DMS53 (cell line): Measurements from ENCODE around the gene ANKS1B.
A peak's percentile ranks its signal among the peaks of the same experiment; 100 is the strongest.
"Not testable (repeated sequence)": the region's sequence is repeated elsewhere in the genome, so short reads cannot be mapped to it uniquely, and the experiment has no call there.

Experiments
- DNase-seq: peaks from one replicate; lab custom pipeline; 2025; lab: John Stamatoyannopoulos, UW

Gene ANKS1B

GRCh38 chr12:99374023-99374422 lies 610.7 kb downstream of the ANKS1B start:
- DNase-seq: no peak

- DNase-seq: no peak
These were observed 612.3 kb downstream of the ANKS1B start for GRCh38 chr12:99372257-99372920.

- no peak for DNase-seq
These were observed 614.2 kb downstream of the ANKS1B start for GRCh38 chr12:99370421-99371138.

- peak; percentile 8 for DNase-seq
These were observed 617.6 kb downstream of the ANKS1B start for GRCh38 chr12:99367181-99367580.

- no peak for DNase-seq
These were observed 632.5 kb downstream of the ANKS1B start for GRCh38 chr12:99352269-99352668.

GRCh38 chr12:99343960-99344359 lies 640.8 kb downstream of the ANKS1B start:
- DNase-seq: no peak

GRCh38 chr12:99339663-99340062 lies 645.1 kb downstream of the ANKS1B start:
- DNase-seq: no peak

- no peak for DNase-seq
These were observed 650.3 kb downstream of the ANKS1B start for GRCh38 chr12:99334285-99335056.

GRCh38 chr12:99332936-99333591 lies 651.7 kb downstream of the ANKS1B start:
- DNase-seq: no peak

GRCh38 chr12:99330216-99330615 lies 654.5 kb downstream of the ANKS1B start:
- DNase-seq: no peak

GRCh38 chr12:99321210-99321609 lies 663.5 kb downstream of the ANKS1B start:
- DNase-seq: not testable (repeated sequence)

GRCh38 chr12:99311373-99311772 lies 673.4 kb downstream of the ANKS1B start:
- no peak for DNase-seq

- DNase-seq: no peak
These were observed 674.9 kb downstream of the ANKS1B start for GRCh38 chr12:99309812-99310211.

- DNase-seq: no peak
These were observed 681.9 kb downstream of the ANKS1B start for GRCh38 chr12:99302874-99303273.

GRCh38 chr12:99287136-99287535 lies 697.6 kb downstream of the ANKS1B start:
- DNase-seq: no peak

- DNase-seq: peak; percentile 61
These were observed 700.6 kb downstream of the ANKS1B start for GRCh38 chr12:99284161-99284560.

GRCh38 chr12:99282624-99283023 lies 702.1 kb downstream of the ANKS1B start:
- DNase-seq: no peak

GRCh38 chr12:99282086-99282485 lies 702.6 kb downstream of the ANKS1B start:
- DNase-seq: peak; percentile 45

- no peak for DNase-seq
These were observed 703.5 kb downstream of the ANKS1B start for GRCh38 chr12:99281277-99281676.

GRCh38 chr12:99278899-99279298 lies 705.8 kb downstream of the ANKS1B start:
- DNase-seq: no peak

GRCh38 chr12:99277591-99278379 lies 707.0 kb downstream of the ANKS1B start:
- no peak for DNase-seq

GRCh38 chr12:99271071-99271470 lies 713.7 kb downstream of the ANKS1B start:
- DNase-seq: peak; percentile 84
